Psoas muscle (tissue), 8 donors: Measurements from ENCODE around the gene SSBP3. TPM values are rescaled to one million over a fixed set of nuclear protein-coding genes. Genes with fewer than 3 reads are reported as not detected.
A peak's percentile ranks its signal among the peaks of the same experiment; 100 is the strongest.

Experiments
- ATAC-seq, 4 donors: fragments of 200-7000 bp; cut with Tn5 transposase; one replicate each; pipeline ENCODE4 v1.9.1; 2020; ENCODE audit warnings: moderate library complexity in 3 of 4, mild to moderate bottlenecking in 2 of 4
- DNase-seq, 2 donors: peaks; one replicate each; pipeline ENCODE4 v3.0.0-alpha.2; 2020
- H3K27ac ChIP-seq: fragments of 200-600 bp; one replicate; pipeline ENCODE4 v1.8.0; 2022
- H3K27me3 ChIP-seq, 3 donors: fragments of 200-600 bp in 1 of 3; one replicate each; pipeline versions ENCODE4 v1.6.1 to v1.8.0; 2013 to 2022; ENCODE audit warnings: low read length in 2 of 3, mild to moderate bottlenecking in 2 of 3, moderate library complexity in 1 of 3; ENCODE audit not compliant: insufficient read depth in 3 of 3
- H3K36me3 ChIP-seq, 2 donors: fragments of 200-600 bp in 1 of 2; one replicate each; pipeline versions ENCODE4 v1.6.1 to v1.8.0; 2013 to 2022; ENCODE audit warnings: low read depth in 1 of 2, mild to moderate bottlenecking in 1 of 2, moderate library complexity in 1 of 2; ENCODE audit not compliant: insufficient read depth in 1 of 2
- H3K4me1 ChIP-seq: fragments of 200-600 bp; one replicate; pipeline ENCODE4 v1.8.0; 2022
- H3K4me3 ChIP-seq: fragments of 200-600 bp; one replicate; pipeline ENCODE4 v1.8.0; 2022; ENCODE audit warnings: mild to moderate bottlenecking
- H3K9me3 ChIP-seq: fragments of 200-600 bp; one replicate; pipeline ENCODE4 v1.8.0; 2022
- CTCF ChIP-seq: fragments of 200-600 bp; IDR thresholded peaks from one replicate; pipeline ENCODE4 v1.8.0; 2022; ENCODE audit warnings: antibody characterized with exemption
- WGBS, 3 donors: extraction: QIAGEN DNeasy Blood & Tissue Kit; methylation state at CpG; one replicate each; pipeline versions ENCODE4 v1.1.6 to v1.1.7; 2013; 5-methylcytosine and 5-hydroxymethylcytosine counted together
- intact Hi-C, 2 donors: fragments of 100-400 bp; cut with DNase I; formaldehyde crosslinking; loops; one replicate each; pipeline versions ENCODE4 v1.11.0 to v1.14.2; 2022
- polyA plus RNA-seq, 3 donors: library from polyadenylated mRNA; stranded (reverse); fragments of 200-250 nt; gene quantifications; one replicate each; pipeline ENCODE4 v1.2.3, GENCODE V29; 2013
- total RNA-seq, 4 donors: library from RNA; stranded (reverse); fragmentation: NEBNext Ultra II Directional in 2 of 4; extraction: Animal tissue kit (Norgen Biotek cat#: 25700) in 2 of 4; gene quantifications; one replicate each; pipeline versions ENCODE4 v1.2.1 to v1.2.4, GENCODE V29; 2021 to 2023
- donor health status: healthy with polysubstance abuse.
- donor health status: DM: no; HTN: no; CAD: no; lungs with moderate emphysema.
- donor health status: Bipolar disorder and iron deficiency.
- donor health status: healthy.
- donor health status: DM: yes; HTN: yes; CAD: no.
- donor health status: DM: no; HTN: no; CAD: no.
- donor health status: DM: no; HTN: no; CAD: no.
- donor health status: DM: yes; HTN: yes; CAD: no.

Gene SSBP3
- total and polyA plus RNA-seq, 7 donors: 7.9 to 24.2 (median 21.6) TPM

- no peak for DNase-seq
- peak overlapping the region; percentile 50 for H3K27ac ChIP-seq
- TF ChIP-seq CTCF: no peak
- intact Hi-C loops: loop anchor here in 1 of 2 donors (5.0 kb wide), 1 partner anchor 43 kb away; no protein-coding TSS in a partner anchor
- 40 to 69% (median 45%) methylated on average over 15 of the region's 15 CpGs for WGBS, 3 donors
- no peaks in the 10 kb centered on the region for H3K36me3 ChIP-seq
- H3K9me3 ChIP-seq: no peaks in the 10 kb centered on the region
- peak in 2 of 4 donors; percentile 6 to 41 for ATAC-seq
- peaks cover 81% of the 10 kb centered on the region for H3K4me1 ChIP-seq
- no peaks in the 10 kb centered on the region for H3K27me3 ChIP-seq
- peak overlapping the region; percentile 39 for H3K4me3 ChIP-seq
These were observed 25.8 kb downstream of the SSBP3 start for GRCh38 chr1:54380290-54380882.

- intact Hi-C loops: loop anchor here in 1 of 2 donors (5.0 kb wide), 1 partner anchor 42 kb away; no protein-coding TSS in a partner anchor
- TF ChIP-seq CTCF: no peak
- H3K27me3 ChIP-seq: no peaks in the 10 kb centered on the region
- DNase-seq (peak in 1 of 2 donors; percentile 61), ATAC-seq (peak; percentile 31 to 51 (median 42))
- H3K4me1 ChIP-seq: peaks cover 81% of the 10 kb centered on the region
- WGBS, 3 donors: 65 to 81% (median 70%) methylated on average over 20 to 23 of the region's 23 CpGs
- H3K4me3 ChIP-seq: peak overlapping the region; percentile 39
- H3K9me3 ChIP-seq: no peaks in the 10 kb centered on the region
- H3K27ac ChIP-seq: peak overlapping the region; percentile 50
- H3K36me3 ChIP-seq: no peaks in the 10 kb centered on the region
These were observed 26.5 kb downstream of the SSBP3 start for GRCh38 chr1:54379555-54380289.

- 84 to 89% (median 88%) methylated on average over 16 of the region's 16 CpGs for WGBS, 3 donors
- intact Hi-C loops: no loop called here
These were observed 27.2 kb downstream of the SSBP3 start for GRCh38 chr1:54378874-54379554.

More at GRCh38 chr1:54378874-54379554, 27.2 kb downstream of the SSBP3 start:
- H3K36me3 ChIP-seq: no peaks in the 10 kb centered on the region
- TF ChIP-seq CTCF: no peak
- no peak overlapping the region for H3K4me3 ChIP-seq
- no peak for ATAC-seq
- H3K9me3 ChIP-seq: no peaks in the 10 kb centered on the region
- H3K27ac ChIP-seq: no peak overlapping the region
- DNase-seq: no peak
- H3K4me1 ChIP-seq: peaks cover 80% of the 10 kb centered on the region
- H3K27me3 ChIP-seq: no peaks in the 10 kb centered on the region
